ENCODE measurements around the gene EMILIN2.

DNA sequence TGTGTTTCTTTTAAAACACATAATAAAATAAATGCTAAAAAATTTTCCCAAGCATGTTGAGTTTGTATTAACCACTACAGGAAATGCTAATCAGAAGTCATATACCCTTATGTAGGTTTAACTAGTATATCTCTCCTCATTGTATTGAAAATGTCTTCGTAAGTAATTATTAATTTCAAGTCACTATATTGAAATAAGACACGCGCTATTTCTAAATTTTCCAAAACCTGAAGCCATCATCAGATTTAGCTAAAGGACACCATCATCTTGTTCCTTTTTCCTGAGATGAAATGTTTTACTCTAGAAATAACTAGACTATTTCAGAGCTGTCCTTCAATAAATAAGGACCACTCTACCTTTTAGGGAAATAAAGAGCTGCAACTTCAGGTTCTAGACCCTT, 87.2 kb downstream of the EMILIN2 start:
- no peak for TF ChIP-seq CTCF (IDR thresholded peaks at IDR 0.05; ENCODE audit: insufficient read depth, low read length)
- TF ChIP-seq POLR2AphosphoS5 (IDR thresholded peaks at IDR 0.05; ENCODE audit: low read depth): no peak
- TF ChIP-seq, protein P1, sequence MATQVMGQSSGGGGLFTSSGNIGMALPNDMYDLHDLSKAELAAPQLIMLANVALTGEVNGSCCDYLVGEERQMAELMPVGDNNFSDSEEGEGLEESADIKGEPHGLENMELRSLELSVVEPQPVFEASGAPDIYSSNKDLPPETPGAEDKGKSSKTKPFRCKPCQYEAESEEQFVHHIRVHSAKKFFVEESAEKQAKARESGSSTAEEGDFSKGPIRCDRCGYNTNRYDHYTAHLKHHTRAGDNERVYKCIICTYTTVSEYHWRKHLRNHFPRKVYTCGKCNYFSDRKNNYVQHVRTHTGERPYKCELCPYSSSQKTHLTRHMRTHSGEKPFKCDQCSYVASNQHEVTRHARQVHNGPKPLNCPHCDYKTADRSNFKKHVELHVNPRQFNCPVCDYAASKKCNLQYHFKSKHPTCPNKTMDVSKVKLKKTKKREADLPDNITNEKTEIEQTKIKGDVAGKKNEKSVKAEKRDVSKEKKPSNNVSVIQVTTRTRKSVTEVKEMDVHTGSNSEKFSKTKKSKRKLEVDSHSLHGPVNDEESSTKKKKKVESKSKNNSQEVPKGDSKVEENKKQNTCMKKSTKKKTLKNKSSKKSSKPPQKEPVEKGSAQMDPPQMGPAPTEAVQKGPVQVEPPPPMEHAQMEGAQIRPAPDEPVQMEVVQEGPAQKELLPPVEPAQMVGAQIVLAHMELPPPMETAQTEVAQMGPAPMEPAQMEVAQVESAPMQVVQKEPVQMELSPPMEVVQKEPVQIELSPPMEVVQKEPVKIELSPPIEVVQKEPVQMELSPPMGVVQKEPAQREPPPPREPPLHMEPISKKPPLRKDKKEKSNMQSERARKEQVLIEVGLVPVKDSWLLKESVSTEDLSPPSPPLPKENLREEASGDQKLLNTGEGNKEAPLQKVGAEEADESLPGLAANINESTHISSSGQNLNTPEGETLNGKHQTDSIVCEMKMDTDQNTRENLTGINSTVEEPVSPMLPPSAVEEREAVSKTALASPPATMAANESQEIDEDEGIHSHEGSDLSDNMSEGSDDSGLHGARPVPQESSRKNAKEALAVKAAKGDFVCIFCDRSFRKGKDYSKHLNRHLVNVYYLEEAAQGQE (IDR thresholded peaks at IDR 0.05; ENCODE audit: insufficient replicate concordance, low read depth): no peak
- no peak for TF ChIP-seq GABPA (IDR thresholded peaks at IDR 0.05; ENCODE audit: low read depth)
- no peak for TF ChIP-seq SPI1 (IDR thresholded peaks at IDR 0.05; ENCODE audit: borderline replicate concordance, low read depth)

Data from HL-60 (cell line).